ENCODE measurements around the gene TUT1.

- TF ChIP-seq GATA2 (IDR thresholded peaks at IDR 0.05; ENCODE audit: low read depth, low read length) (no peak), GATA3 (IDR thresholded peaks at IDR 0.05; ENCODE audit: low read depth, low read length) (no peak)
These were observed 18.2 kb downstream of the TUT1 start for GRCh38 chr11:62573006-62573591.

Measured in SH-SY5Y (cell line).